HG02759 (cell line): ENCODE data around the gene PIP5K1C.

Experiments
- ATAC-seq: cut with Tn5 transposase; IDR thresholded peaks from one replicate; pipeline ENCODE4 v1.9.1; 2021; ENCODE audit warnings: mild to moderate bottlenecking, moderate library complexity; ENCODE audit not compliant: unreplicated experiment

PIP5K1C gene

DNA sequence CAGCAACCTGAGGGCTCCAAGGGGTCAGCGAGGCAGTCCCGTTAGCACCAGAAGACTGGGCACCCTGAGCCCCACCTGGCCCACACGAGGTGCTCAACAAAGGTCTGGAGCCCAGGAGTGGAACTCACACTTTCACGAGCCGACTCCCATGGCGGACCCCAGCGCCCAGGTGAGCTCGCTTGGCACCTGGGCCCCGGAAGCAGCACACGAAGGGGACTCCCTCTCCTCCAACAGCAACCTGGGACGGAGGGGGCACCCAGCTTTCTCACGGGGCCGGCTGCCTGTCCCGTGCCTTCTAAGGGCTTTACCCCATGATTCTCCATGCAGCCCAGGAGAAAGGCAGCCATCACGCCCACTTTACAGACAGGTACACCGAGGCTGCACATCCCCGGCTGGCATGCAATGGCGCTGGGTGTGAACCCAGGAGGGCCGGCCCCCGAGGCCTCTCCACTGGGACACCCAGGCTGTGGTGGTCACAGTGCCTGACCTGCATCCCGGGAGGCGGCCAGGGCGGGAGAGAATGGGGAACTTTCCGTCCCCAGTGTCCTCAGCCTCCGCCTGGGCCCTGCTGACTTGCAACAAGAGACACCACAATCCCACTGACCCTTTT lies 5.0 kb downstream of the PIP5K1C start:
- ATAC-seq: no peak

DNA sequence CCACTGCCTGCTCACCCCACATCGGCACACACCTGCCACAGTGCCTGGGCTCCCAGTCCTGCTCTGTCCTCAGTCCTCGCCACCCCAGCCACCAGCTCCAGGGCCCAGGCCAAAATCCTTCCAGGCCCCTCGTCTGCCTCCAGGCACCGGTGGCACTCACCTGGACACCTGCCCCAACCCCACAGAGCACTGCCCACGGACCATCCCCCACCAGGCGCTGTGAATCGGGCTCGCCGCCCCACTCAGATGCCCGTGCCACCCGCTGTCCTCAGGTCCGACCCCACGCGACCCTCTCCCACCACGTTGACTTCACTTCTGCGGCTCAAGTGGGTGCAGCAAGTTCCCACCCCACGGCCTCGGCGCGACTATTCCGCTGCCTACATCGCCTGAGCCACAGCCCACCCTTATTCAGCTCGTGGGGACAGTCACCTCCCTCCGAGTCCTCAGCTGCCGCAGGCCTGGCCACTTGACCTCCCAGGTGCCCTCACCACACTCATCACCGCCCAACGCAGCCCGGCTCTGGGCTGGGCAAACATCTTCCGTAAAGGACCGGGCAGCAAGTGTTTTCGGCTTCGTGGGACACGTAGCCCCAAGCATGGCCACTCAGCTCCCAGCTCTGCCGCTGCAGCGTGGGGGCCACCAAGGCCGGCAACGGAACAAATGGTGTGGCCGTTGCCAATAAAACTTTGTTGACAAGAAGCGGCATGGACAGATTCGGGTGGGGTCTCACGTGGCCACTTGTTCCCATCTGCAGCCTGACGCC lies 5.7 kb downstream of the PIP5K1C start:
- ATAC-seq: no peak

DNA sequence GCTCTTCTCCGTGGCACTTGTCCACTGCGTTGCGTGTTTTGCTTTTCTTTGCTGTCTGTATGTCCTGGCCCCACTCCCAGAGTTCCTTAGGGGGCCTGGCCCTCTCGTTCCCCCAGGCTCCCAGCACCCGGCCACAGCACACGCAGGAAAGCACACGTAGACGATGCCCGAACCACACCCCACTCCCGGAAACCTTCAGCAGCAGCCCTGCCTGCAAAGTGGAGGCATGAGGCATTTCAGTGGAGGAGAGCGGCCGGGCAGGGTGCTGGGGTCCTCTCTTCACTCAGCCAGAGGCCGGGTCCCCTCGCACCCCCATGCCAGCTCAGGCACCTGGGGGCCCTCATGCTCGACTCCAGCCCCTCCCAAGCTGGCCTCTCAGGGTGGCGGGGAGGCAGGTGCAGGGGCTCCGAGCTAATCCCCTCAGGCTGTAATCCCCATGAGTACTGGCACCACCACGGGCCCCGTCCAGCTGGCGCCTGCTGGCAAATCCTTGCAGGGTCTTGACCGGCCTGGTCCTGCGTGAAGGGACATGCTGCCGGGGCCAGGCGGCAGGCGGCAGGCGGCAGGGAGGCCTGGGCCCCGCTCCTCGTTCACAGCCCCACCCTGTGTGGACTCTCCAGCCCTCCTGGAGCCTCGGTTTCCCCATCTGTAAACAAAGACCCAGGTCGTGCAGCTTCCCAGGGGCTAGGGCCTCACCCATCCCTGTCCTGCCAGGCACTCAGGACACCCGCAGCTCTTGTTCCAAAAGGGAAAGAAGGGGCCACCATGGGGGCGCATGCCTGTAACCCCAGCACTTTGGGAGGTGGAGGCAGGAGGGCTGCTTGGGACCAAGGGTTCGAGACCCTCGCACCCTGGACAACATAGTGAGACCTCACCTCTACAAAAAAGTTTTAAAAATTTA lies 7.0 kb downstream of the PIP5K1C start:
- no peak for ATAC-seq

DNA sequence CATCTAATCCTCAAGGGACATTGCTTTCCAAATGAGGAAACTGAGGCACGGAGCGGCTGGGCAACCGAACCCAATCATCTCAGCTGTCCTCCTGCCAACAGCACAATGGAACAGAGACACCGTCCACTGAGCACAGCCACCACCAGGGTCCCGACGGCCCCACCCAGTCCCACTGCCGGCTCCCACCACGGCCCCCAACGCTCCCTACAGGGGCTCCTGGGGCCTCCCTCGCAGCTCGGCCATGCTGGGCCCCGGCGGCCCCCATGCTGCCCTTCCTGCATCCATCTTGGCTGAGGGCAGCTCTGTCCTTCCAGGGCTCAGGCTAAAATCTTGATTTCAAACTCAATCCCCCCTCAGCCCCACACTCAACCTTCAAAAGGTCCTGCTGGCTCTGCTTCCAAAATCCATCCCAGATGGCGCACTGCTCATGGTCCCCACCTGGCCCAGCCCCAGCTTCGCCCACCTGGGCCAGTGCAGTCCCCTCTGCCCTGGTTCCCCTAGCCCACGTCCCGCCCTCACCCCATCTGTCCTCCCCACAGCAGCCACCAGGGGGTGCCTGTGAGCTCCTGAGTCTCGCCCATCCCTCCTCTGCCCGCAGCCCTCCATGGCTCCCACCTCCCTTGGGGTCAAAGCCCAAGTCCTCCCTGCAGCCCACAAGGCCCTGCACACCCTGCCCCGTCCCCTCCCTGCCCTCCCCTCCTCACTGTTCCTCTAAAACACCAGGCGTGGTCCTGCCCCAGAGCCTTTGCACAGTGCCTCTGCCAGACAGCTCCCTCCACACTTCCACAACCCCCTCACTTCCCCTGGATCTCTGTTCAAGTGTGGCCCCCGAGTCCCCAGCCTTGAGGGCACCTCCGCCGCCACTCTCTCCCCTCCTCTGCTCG lies 7.9 kb downstream of the PIP5K1C start:
- no peak for ATAC-seq

DNA sequence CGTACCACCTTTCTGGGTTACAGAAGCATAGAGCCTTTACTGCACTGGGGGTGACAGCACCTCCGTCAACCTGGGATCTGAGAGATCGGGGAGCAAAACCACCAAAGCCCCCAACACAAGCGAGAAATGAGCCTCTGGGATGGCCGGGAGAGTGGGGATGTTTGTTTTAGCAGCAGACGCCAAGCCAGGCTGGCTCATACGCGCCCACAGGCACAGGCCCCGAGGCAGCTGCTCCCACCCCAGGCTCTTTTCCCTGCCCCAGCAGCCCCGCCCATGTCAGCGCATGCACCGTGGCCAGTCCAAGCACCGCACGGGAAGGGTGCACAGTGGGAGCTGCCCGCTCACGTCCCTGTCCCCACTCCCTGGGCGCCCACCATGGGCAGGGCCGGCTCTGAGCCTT lies 8.5 kb downstream of the PIP5K1C start:
- ATAC-seq: no peak

DNA sequence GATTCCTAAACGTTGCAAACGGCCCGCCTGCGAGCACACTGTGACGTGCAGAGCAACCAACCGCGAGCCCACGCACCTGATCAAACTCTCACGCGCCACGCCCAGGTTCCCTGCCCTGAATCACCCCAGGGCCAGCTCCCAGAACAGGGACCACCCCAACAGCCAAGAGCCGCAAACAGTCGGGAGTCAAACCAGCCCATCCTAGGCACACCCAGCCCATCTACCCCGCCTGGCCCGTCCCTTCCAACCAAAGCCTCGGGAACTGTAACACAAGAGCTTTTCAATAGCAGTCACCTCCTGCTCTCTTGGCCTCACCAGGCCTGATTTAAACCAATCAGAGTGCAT lies 8.9 kb downstream of the PIP5K1C start:
- no peak for ATAC-seq

DNA sequence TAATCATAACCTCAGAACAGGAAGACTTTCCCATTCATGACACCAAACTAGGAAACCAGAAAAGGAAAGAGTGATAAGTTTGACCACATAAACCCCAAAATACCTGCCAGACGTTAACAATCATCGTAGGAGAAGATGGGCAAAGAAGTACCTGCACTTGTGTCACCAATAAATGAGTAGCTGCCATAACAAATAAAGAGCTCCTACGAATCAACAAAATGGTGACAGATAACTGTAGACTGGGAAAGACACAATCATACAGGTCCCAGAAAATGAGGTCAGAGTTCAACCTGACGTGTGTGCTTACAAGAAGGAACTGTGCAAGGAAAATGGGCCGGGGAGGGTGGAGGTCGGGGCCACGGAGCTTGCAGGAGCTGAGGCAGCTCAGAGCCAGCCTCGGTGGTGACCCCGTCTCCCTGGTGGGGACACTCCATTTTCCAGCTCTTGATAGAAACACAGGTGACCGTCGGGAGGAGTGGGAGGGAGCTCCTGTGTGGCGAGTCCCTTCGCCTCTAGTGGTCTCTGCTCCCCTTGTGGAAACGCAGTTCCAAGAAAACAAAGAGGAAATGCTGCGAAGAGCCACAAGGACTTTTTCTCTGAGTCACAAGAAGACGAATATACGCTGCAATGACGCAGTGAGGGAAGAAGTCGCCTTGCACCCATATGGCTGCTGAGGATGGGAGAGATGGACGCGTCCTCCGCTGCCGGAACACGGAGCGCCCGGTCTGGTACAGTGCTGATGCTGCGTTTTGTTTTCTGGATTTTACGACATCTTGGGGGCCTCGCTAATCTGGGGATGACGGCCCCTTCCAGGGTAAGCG lies 9.5 kb downstream of the PIP5K1C start:
- no peak for ATAC-seq

DNA sequence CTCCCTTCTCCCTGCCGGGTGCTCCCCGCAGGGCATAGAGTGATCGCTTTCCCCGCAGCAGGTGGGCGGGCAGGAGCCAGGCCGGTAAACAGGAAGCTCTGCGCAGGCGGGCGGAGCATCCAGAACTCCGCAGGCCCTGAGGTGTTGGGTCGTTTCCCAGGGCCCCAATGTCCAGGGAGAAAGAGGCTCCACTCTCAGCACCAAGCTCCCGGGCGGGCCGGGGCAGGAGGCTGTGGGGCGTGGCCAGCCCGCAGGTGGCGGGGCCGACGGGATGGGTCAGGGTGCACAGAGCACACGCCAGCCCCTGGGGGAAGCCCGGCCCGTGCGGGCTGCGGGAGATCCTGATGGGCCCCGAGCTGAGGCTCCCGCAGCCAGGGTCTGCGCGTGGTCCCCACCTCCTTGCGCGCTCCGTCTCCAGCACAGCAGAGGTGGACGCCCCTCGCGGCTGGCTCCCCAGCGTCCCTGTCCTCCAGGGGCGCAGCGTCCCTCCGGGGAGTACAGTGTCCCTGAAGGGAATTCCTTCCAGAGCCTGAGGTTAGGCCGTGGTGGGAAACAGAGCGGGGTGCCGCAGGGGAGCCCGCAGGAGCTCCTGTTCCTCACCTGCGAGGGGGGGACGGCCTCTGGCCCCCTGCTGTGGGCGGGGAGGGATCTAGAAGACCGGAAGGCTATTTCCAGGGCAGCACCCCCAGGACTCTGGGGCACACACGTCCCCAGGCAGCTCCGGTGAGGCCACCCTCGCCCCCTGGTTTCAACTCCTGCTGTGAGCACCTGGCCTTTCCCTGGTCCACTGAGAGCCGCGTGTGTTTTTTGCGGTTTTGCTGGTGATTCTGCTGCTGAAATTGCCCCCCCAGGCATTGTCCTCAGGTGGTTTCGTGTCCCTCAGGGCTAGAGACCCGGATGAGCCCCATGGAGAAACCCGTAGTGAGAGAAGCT lies 12.2 kb downstream of the PIP5K1C start:
- ATAC-seq: no peak

DNA sequence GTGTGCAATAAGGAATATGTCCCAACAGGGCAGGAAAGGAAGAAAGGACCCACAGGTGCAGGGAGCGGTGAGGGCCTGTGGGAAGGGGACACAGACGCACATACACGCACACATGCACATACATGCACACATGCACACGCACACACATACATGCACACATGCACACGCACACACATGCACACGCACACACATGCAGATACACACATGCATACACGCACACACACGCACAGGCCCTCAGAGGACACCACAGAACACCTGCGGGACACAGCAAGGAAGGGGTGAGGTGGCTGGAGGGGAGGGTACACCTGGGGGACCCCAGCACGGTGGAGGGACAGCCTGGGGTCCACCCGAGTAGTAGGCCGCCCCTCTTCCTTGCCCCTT lies 12.9 kb downstream of the PIP5K1C start:
- no peak for ATAC-seq

DNA sequence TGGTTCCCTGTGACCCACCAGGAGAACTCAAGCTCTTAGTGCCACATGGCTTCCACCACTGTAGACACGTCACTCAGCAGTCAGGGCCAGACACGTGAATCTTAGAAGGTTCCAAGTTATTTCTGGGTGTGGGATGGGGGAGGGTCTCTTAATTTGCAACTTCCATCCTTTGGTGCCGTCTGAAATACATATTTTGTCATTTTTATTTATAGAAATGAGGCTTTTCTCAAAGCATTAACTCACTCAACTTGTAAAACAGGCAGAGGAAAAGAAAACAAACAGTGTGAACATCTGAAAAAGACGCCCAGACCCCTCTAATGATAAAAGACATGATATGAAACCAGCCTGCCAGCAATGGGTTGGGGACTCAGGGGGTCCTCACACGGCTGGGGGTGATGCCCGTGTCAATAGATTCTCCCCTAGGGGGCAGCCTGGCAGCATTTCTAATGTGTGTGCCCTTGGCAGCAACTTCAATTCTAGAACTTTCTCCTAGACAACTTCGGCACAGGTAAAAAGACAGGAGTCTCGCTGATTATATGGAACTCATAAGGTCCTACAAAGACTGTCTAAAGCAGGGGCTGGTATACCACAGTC lies 15.4 kb downstream of the PIP5K1C start:
- no peak for ATAC-seq

DNA sequence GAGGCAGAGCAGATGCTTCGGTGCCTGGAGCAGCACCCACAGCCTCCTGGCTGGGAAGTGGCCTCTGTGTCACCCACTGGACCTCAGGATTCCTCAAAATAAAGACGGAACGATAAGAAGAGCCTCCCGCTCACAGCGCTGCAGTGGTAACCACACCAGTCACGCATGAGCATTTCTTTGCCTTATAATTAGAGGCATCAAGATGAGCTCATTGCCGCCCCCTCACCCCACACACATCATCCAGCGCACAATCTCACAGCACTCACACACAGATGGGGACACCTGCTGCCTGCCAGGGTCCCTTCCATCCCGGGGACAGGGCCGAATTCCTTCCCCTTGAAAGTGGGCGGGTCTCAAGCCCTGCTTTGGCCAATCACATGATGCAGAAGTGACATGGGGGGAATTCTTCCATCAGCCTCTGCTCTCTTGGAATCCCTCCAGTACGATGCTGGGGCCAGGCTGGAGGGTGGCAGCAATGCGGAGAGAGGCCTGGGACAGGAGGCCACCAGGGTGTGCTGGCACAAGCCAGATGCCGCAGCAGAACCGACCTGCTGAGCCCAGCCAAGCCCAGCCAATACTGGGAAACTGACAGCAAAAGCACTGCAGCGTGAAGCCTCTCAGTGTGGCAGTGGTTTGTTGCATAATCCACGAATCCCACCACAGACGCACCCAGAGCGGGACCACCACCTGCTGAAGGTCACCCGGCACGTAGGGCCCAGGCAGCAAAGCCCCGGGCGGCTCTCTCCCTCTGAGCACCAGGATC lies 16.0 kb downstream of the PIP5K1C start:
- no peak for ATAC-seq

DNA sequence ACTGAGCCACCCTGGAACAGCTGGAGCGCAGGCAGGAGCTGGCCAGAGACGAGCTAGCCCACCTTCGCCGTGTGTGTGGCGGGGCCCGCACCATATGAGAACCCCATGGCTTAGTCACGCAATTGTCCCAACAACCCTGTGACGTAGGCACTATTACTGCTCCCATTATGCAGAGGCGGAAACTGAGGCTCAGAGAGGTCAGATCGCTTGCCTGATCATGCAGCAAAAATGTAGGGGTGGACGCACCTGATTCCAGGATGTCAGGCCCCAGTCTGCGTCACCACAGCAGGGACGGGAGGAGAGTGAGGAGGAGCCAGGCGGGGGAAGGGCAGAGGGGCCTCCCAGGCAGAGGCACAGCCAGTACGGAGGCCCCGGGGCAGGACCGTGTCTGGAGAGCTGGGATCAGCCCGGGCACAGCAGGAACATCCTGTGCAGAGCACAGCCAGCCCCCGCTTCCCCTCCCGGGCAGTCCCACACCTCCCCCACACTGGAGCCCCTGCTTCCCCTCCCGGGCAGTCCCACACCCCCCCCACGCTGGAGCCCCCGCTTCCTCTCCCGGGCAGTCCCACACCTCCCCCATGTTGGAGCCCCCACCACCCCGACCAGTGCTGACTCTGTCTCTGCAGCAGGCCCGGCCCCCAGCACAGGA lies 16.7 kb downstream of the PIP5K1C start:
- no peak for ATAC-seq

DNA sequence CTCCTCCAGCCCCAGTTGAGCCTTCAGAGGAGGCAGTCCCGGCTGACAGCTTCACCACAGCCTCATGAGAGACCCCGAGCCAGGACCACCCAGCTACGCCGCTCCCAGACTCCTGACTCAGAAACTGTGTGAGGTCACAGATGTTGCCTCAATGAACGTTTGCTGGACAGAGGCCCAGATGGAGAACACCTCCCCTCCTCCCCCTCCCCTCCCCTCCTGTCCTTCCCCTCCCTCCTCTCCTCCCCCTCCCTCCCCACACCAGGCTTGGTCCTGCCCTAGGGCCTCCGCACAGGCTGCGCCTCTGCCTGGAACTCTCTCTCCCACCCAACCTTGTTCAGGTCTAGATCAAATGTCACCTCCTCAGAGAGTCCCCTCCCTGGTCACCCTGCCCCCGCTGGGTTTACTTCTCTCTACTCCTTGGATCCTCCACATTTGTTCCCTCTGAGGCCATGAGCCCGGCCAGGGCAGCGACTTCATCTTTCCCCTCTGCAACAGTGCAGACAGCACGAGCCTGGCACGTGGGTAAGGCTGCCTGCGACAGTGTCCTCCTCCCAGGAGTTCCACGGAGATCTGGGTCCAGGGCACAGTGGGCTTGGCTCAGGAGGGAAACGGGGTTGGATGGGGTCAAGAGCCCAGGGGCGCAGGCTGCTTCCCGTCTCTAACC lies 17.4 kb downstream of the PIP5K1C start:
- ATAC-seq: no peak

DNA sequence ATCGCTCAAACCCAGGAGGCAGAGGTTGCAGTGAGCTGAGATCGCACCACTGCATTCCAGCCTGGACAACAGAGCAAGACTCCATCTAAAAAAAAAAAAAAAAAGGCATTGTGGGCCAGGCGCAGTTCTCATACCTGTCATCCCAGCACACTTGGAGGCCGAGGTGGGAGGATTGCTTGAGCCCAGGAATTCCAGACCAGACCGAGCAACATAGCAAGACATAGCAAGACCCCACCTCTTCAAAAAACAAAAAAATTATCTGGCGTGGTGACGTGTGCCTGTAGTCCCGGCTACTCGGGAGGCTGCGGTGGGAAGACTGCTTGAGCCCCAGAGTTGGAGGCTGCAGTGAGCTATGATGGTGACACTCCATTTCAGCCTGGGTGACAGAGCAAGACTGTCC lies 18.0 kb downstream of the PIP5K1C start:
- no peak for ATAC-seq

DNA sequence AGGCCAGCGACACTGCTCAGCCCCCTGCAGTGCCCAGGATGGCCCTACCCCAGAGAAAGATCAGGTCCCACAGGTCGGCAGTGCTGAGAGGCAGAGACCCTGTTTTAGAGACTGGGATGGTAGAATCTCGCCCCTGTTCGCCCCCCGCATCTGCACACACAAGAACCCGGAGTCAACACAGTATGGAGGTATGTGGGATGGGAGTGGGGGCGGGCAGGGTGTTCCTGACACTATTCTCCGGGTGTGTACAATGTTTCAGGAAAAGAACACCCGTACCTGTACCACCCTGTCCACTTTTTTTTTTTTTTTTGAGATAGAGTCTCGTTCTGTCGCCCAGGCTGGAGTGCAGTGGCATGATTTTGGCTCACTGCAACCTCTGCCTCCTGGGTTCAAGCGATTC lies 19.3 kb downstream of the PIP5K1C start:
- ATAC-seq: no peak

DNA sequence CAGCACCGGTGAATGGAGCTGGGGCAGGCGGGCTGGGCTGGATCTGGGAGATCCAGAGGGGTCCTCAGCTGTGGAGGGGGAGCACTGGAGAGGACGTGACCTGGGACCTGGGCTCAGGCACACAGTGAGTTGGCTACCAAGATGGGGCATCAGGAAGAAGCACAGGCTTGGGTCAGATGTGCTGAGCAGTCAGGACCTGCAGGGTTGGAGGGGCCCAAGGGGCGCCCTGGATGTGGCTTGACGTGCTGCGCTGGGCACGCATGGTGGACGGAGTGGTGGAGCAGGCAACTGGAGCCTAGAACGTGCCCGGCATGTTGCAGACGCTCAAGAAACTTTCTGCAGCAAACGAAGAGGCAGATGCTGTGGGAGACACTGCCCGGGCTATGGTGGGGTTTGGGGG lies 20.7 kb downstream of the PIP5K1C start:
- ATAC-seq: no peak

DNA sequence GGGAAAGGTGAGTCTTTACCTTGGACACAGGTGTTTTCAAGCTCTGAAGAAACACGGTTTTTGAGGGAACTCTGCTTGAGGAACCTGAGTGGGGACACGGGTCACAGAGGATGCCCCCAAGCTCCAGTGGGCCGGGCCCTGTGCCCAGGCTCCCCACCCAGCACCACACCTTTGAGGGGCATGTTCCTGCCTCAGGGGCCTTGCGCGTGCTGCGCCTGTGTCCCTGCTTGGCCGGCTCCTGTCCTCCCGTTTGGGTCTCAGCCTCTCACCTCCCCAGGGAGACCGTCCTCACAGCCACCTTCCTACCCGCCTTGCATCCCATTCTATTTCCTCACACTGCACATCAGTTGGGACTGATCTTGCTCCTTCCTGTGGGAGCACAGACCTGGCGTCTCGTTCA lies 21.1 kb downstream of the PIP5K1C start:
- ATAC-seq: no peak
